Measurements from ENCODE around the gene HES7.

The HES7 gene

GRCh38 chr17:8146381-8147140 is 22.7 kb upstream of the HES7 start:
- TF ChIP-seq CTCF (IDR thresholded peaks at IDR 0.05; ENCODE audit: low read length, missing control alignments), result no peak
- no peak for DNase-seq (ENCODE audit: low read depth)
- no peak overlapping the region for H3K4me3 ChIP-seq (replicated peaks; ENCODE audit: low read depth, low read length)

- no peak for DNase-seq (ENCODE audit: low read depth)
- H3K4me3 ChIP-seq (replicated peaks; ENCODE audit: low read depth, low read length), result no peak overlapping the region
- TF ChIP-seq CTCF (IDR thresholded peaks at IDR 0.05; ENCODE audit: low read length, missing control alignments), result no peak
Observed at GRCh38 chr17:8145811-8146210, 21.9 kb upstream of the HES7 start.

GRCh38 chr17:8144401-8145231 is 20.7 kb upstream of the HES7 start:
- DNase-seq (ENCODE audit: low read depth), result no peak
- TF ChIP-seq CTCF (IDR thresholded peaks at IDR 0.05; ENCODE audit: low read length, missing control alignments), result no peak
- no peak overlapping the region for H3K4me3 ChIP-seq (replicated peaks; ENCODE audit: low read depth, low read length)

- no peak for TF ChIP-seq CTCF (IDR thresholded peaks at IDR 0.05; ENCODE audit: low read length, missing control alignments)
- H3K4me3 ChIP-seq (replicated peaks; ENCODE audit: low read depth, low read length), result no peak overlapping the region
- DNase-seq (ENCODE audit: low read depth), result no peak
Observed at GRCh38 chr17:8143581-8144400, 19.9 kb upstream of the HES7 start.

GRCh38 chr17:8142887-8143580 is 19.1 kb upstream of the HES7 start:
- no peak for DNase-seq (ENCODE audit: low read depth)
- no peak for TF ChIP-seq CTCF (IDR thresholded peaks at IDR 0.05; ENCODE audit: low read length, missing control alignments)
- no peak overlapping the region for H3K4me3 ChIP-seq (replicated peaks; ENCODE audit: low read depth, low read length)

GRCh38 chr17:8142158-8142886 is 18.4 kb upstream of the HES7 start:
- TF ChIP-seq CTCF (IDR thresholded peaks at IDR 0.05; ENCODE audit: low read length, missing control alignments), result no peak
- DNase-seq (ENCODE audit: low read depth), result no peak
- no peak overlapping the region for H3K4me3 ChIP-seq (replicated peaks; ENCODE audit: low read depth, low read length)
